ENCODE results near the gene TTC33. TPM values are rescaled to one million over a fixed set of nuclear protein-coding genes. Genes with fewer than 3 reads are reported as not detected.

The TTC33 gene
- total RNA-seq, 1 experiment from 2014 or later: 21.6 TPM

GRCh38 chr5:40689438-40689837 lies 66.3 kb downstream of the TTC33 start:
- in situ Hi-C loops (cut with HindIII; ENCODE audit: low pct_unique_long_range_greater_than_20kb, low sequenced_read_pairs): loop anchor here (25.0 kb wide), 1 partner anchor 1102 kb away; no protein-coding TSS in a partner anchor
- DNase-seq (ENCODE audit: low read depth, low spot score): peak; percentile 35

- DNase-seq (ENCODE audit: low read depth, low spot score): no peak
- in situ Hi-C loops (cut with HindIII; ENCODE audit: low pct_unique_long_range_greater_than_20kb, low sequenced_read_pairs): loop anchor here (25.0 kb wide), 1 partner anchor 1102 kb away; no protein-coding TSS in a partner anchor
These were observed 66.8 kb downstream of the TTC33 start for GRCh38 chr5:40688996-40689395.

GRCh38 chr5:40688127-40688761 lies 67.5 kb downstream of the TTC33 start:
- in situ Hi-C loops (cut with HindIII; ENCODE audit: low pct_unique_long_range_greater_than_20kb, low sequenced_read_pairs): loop anchor here (25.0 kb wide), 1 partner anchor 1101 kb away; no protein-coding TSS in a partner anchor
- peak; percentile 93 for DNase-seq (ENCODE audit: low read depth, low spot score)

DNA sequence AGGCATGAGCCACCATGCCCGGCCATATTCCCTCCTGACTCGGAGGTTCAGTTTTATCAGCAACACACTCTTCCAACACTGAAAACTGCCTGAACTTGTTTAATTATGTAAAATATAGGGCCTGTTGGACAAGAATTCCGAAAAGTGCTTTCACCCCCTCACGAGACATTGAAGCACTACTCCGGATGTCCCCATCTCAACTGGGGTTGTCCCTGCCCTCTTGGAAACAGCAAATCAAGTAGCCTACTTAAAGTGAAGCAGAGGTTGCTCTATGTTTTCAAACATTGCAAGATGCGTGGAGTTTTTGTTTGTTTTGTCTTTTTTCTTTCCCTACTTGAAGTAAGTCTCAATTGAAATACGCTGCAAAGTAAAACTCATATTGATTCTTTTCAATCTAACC lies 68.4 kb downstream of the TTC33 start:
- no peak for DNase-seq (ENCODE audit: low read depth, low spot score)
- in situ Hi-C loops (cut with HindIII; ENCODE audit: low pct_unique_long_range_greater_than_20kb, low sequenced_read_pairs): loop anchor here (25.0 kb wide), 1 partner anchor 1100 kb away; no protein-coding TSS in a partner anchor

DNA sequence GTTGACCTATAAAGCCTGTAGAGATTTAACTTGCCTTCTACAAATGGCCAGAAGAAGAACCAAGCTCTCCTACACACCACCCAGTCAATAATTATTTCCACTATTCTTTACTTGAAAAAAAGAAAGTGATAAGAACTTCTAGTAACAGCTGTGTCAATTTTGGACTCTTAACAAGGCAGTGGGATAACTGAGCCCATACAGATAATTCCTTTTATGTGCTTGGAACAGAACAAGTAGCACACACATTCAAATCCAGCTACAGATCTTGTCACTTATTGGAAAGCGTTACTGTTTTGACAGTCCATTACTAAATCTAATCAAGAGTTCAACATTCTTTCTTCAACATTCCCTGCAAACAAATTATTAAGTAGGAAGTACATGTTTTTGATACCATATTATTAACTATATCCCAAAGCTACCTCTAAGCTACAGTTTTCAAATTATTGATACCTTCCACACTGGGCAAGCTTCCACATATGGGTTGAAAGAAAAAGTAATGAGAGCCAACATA lies 69.7 kb downstream of the TTC33 start:
- in situ Hi-C loops (cut with HindIII; ENCODE audit: low pct_unique_long_range_greater_than_20kb, low sequenced_read_pairs): loop anchor here (25.0 kb wide), 1 partner anchor 1099 kb away; no protein-coding TSS in a partner anchor
- no peak for DNase-seq (ENCODE audit: low read depth, low spot score)

DNA sequence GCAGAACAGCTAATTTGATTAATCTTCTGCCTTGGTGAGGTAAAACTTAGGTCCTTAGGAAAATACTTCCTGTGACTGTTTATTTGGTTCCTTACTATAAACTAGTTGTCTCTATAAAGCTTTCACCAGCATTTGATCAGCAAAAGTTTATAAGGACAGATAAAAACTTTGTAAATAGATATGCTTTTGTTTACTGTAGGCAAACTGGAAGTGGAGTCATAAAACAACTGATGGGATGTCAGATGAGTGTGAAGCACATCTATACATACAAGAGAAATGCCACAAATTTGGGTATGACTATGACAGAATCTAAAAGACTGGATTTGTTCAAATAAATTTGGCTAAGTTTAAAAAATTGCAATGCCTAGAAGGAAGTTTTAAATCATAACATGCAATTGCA lies 70.6 kb downstream of the TTC33 start:
- in situ Hi-C loops (cut with HindIII; ENCODE audit: low pct_unique_long_range_greater_than_20kb, low sequenced_read_pairs): loop anchor here (25.0 kb wide), 1 partner anchor 1098 kb away; no protein-coding TSS in a partner anchor
- no peak for DNase-seq (ENCODE audit: low read depth, low spot score)

DNA sequence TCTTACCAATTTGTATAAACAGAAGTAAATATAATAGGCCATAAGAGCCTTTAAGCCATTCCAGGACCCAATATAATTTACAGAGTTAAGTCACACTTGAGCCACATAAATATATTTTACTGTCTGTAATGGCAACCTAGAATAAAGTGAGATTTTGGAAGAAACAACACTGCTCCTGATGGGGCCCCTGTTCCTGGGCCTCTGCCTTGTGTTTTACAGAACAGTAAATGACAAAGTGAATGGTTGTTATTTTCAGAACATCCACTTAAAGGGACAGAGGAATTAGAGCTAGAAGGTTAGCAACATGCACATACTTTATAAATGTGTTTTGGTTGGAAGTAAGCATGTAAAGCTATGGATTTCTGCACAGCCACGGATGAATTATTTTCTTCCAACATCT lies 72.5 kb downstream of the TTC33 start:
- DNase-seq (ENCODE audit: low read depth, low spot score): no peak
- in situ Hi-C loops (cut with HindIII; ENCODE audit: low pct_unique_long_range_greater_than_20kb, low sequenced_read_pairs): loop anchor here (25.0 kb wide), 1 partner anchor 1096 kb away; no protein-coding TSS in a partner anchor

GRCh38 chr5:40682154-40683017 lies 73.4 kb downstream of the TTC33 start:
- in situ Hi-C loops (cut with HindIII; ENCODE audit: low pct_unique_long_range_greater_than_20kb, low sequenced_read_pairs): loop anchor here (25.0 kb wide), 1 partner anchor 1095 kb away; no protein-coding TSS in a partner anchor

DNA sequence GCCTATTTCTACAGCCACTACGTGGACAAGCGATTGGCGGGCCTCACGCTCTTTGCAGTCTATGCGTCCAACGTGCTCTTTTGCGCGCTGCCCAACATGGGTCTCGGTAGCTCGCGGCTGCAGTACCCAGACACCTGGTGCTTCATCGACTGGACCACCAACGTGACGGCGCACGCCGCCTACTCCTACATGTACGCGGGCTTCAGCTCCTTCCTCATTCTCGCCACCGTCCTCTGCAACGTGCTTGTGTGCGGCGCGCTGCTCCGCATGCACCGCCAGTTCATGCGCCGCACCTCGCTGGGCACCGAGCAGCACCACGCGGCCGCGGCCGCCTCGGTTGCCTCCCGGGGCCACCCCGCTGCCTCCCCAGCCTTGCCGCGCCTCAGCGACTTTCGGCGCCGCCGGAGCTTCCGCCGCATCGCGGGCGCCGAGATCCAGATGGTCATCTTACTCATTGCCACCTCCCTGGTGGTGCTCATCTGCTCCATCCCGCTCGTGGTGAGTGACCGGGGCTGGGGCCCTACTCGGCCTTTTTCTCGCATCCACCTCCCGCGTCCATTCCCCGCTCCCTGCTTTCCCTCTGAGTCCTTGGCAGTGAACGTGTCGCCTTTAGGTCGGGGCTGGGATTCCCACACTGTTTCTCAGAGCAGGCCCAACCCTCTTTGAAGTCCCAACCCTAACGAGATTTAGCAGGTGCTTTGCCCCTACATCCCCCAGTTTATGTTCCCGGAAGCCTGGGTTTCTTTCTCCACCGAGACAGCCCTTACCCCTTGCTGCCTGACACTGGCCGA lies 74.2 kb downstream of the TTC33 start:
- no peak for DNase-seq (ENCODE audit: low read depth, low spot score)
- in situ Hi-C loops (cut with HindIII; ENCODE audit: low pct_unique_long_range_greater_than_20kb, low sequenced_read_pairs): loop anchor here (25.0 kb wide), 1 partner anchor 1094 kb away; no protein-coding TSS in a partner anchor

More at GRCh38 chr5:40682154-40683017, 73.4 kb downstream of the TTC33 start:
- DNase-seq (ENCODE audit: low read depth, low spot score): no peak

DNA sequence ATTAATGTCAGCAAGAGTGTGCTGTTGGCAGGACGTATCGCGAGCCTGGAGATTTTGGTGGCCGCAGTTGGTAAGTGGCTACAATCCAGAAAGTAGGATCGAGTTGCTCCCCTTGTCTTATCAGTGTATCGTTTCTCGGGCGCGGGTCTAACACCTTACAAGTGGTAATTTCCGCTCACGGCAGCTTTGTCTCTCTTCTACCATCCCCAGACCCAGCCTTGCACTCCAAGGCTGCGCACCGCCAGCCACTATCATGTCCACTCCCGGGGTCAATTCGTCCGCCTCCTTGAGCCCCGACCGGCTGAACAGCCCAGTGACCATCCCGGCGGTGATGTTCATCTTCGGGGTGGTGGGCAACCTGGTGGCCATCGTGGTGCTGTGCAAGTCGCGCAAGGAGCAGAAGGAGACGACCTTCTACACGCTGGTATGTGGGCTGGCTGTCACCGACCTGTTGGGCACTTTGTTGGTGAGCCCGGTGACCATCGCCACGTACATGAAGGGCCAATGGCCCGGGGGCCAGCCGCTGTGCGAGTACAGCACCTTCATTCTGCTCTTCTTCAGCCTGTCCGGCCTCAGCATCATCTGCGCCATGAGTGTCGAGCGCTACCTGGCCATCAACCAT lies 74.9 kb downstream of the TTC33 start:
- no peak for DNase-seq (ENCODE audit: low read depth, low spot score)
- in situ Hi-C loops (cut with HindIII; ENCODE audit: low pct_unique_long_range_greater_than_20kb, low sequenced_read_pairs): loop anchor here (25.0 kb wide), 1 partner anchor 1094 kb away; no protein-coding TSS in a partner anchor

DNA sequence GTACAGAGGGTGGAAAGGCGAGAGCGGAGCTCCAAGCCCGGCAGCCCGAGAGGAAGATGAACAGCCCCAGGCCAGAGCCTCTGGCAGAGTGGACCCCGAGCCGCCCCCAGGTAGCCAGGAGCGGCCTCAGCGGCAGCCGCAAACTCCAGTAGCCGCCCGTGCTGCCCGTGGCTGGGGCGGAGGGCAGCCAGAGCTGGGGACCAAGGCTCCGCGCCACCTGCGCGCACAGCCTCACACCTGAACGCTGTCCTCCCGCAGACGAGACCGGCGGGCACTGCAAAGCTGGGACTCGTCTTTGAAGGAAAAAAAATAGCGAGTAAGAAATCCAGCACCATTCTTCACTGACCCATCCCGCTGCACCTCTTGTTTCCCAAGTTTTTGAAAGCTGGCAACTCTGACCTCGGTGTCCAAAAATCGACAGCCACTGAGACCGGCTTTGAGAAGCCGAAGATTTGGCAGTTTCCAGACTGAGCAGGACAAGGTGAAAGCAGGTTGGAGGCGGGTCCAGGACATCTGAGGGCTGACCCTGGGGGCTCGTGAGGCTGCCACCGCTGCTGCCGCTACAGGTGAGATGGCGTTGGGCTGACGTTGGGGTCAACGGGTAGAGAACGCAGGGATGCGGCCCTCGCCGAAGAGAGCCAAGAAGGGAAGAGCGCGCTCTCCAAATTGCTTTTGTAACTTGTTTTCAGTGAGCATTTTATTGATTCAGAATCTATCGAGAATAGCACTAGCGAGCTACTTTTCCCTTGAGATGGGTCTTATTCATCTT lies 75.7 kb downstream of the TTC33 start, which contains the start of gene PTGER4:
Gene PTGER4, plus strand, starts transcription at position 3 of the 769 bp plus-strand sequence. CDS start 1,079 bp downstream, outside the sequence.
- in situ Hi-C loops (cut with HindIII; ENCODE audit: low pct_unique_long_range_greater_than_20kb, low sequenced_read_pairs): loop anchor here (25.0 kb wide), 1 partner anchor 1093 kb away; no protein-coding TSS in a partner anchor
- no peak for DNase-seq (ENCODE audit: low read depth, low spot score)

- in situ Hi-C loops (cut with HindIII; ENCODE audit: low pct_unique_long_range_greater_than_20kb, low sequenced_read_pairs): loop anchor here (25.0 kb wide), 1 partner anchor 1092 kb away; no protein-coding TSS in a partner anchor
- peak; percentile 90 for DNase-seq (ENCODE audit: low read depth, low spot score)
These were observed 76.4 kb downstream of the TTC33 start for GRCh38 chr5:40679148-40679912.

GRCh38 chr5:40678460-40679147 lies 77.2 kb downstream of the TTC33 start:
- DNase-seq (ENCODE audit: low read depth, low spot score): no peak
- in situ Hi-C loops (cut with HindIII; ENCODE audit: low pct_unique_long_range_greater_than_20kb, low sequenced_read_pairs): loop anchor here (25.0 kb wide), 1 partner anchor 1091 kb away; no protein-coding TSS in a partner anchor

DNA sequence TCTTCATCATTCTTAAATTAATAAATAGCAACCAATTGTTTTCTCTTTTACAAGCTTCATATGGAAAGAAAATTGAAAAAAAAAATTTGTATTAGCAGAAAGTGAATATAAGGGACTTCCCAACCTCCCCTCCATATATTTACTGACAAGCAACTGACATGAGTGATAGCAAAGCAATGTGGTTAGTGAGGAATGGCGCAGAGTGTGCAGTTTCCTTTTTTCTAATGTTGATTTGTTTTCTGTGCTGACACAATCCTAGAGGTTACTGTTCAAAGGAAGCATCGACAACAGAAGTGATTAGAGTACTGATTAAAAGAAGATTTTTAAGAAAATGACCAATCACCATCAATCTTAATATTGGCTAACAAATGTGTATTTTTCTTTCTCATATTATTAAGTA lies 77.7 kb downstream of the TTC33 start:
- no peak for DNase-seq (ENCODE audit: low read depth, low spot score)
- in situ Hi-C loops (cut with HindIII; ENCODE audit: low pct_unique_long_range_greater_than_20kb, low sequenced_read_pairs): loop anchor here (25.0 kb wide), 1 partner anchor 1091 kb away; no protein-coding TSS in a partner anchor

GRCh38 chr5:40677456-40677855 lies 78.3 kb downstream of the TTC33 start:
- in situ Hi-C loops (cut with HindIII; ENCODE audit: low pct_unique_long_range_greater_than_20kb, low sequenced_read_pairs): loop anchor here (25.0 kb wide), 1 partner anchor 1090 kb away; no protein-coding TSS in a partner anchor
- no peak for DNase-seq (ENCODE audit: low read depth, low spot score)
